H1 (cell line): ENCODE results near the gene CHRNG. TPM values are rescaled to one million over a fixed set of nuclear protein-coding genes. Genes with fewer than 3 reads are reported as not detected.
A peak's percentile ranks its signal among the peaks of the same experiment; 100 is the strongest.

Experiments
- CTCF ChIA-PET: fragments of 300-600 bp; sonication (Branson Sonifier 250); formaldehyde crosslinking; loops from one replicate; lab custom pipeline; 2021; ENCODE audit not compliant: partially characterized antibody; lab: Charles Lee
- POLR2A ChIA-PET: fragments of 300-600 bp; sonication (Branson Sonifier 250); formaldehyde crosslinking; loops from one replicate; lab custom pipeline; 2021; ENCODE audit warnings: inconsistent platforms; ENCODE audit not compliant: partially characterized antibody; lab: Charles Lee
- DNase-seq, 2 experiments: peaks; one replicate each; pipeline versions ENCODE4 v3.0.0 to v3.0.0-alpha.2; 2010 to 2022; ENCODE audit warnings: low spot score in 2 of 2, low read depth in 1 of 2, mixed read lengths in 1 of 2
- FAIRE-seq: peaks from 2 replicates; lab custom pipeline; 2011; peaks lifted over from hg19 to GRCh38; lab: Jason Lieb, UNC
- H2AFZ ChIP-seq: 2 replicates; pipeline ENCODE4 v1.8.1; 2012; ENCODE audit warnings: low read length, inconsistent platforms
- H2AK5ac ChIP-seq: 2 replicates; pipeline ENCODE4 v1.6.1; 2013; ENCODE audit warnings: low read depth, low read length
- H2BK120ac ChIP-seq: replicated peaks from 2 replicates; pipeline ENCODE3; 2013; ENCODE audit warnings: low read depth, low read length, inconsistent platforms
- H2BK12ac ChIP-seq: 2 replicates; pipeline ENCODE4 v1.6.1; 2013; ENCODE audit warnings: low read depth, low read length
- H2BK15ac ChIP-seq: 2 replicates; pipeline ENCODE4 v1.6.1; 2013; ENCODE audit warnings: low read length
- H2BK20ac ChIP-seq: 2 replicates; pipeline ENCODE4 v1.6.1; 2013; ENCODE audit warnings: low read length
- H2BK5ac ChIP-seq: 2 replicates; pipeline ENCODE4 v1.6.1; 2013; ENCODE audit warnings: low read depth, low read length
- H3K14ac ChIP-seq: 2 replicates; pipeline ENCODE4 v1.6.1; 2013; ENCODE audit warnings: inconsistent platforms; ENCODE audit not compliant: insufficient read length
- H3K18ac ChIP-seq: 2 replicates; pipeline ENCODE4 v1.6.1; 2013; ENCODE audit warnings: low read length; ENCODE audit errors: extremely low read depth
- H3K23ac ChIP-seq: 2 replicates; pipeline ENCODE4 v1.6.1; 2013; ENCODE audit warnings: inconsistent platforms; ENCODE audit not compliant: insufficient read length
- H3K23me2 ChIP-seq: 2 replicates; pipeline ENCODE4 v1.6.1; 2013; ENCODE audit warnings: low read depth, low read length
- H3K27ac ChIP-seq: 2 replicates; pipeline ENCODE4 v1.6.1; 2011; ENCODE audit warnings: low read depth, low read length, inconsistent platforms
- H3K27me3 ChIP-seq, 4 experiments: replicated peaks in 1 of 4; 1 replicate in 1 of 4; 2 replicates in 3 of 4; pipeline versions ENCODE4 v1.6.1 to v1.8.1; 2011 to 2013; ENCODE audit warnings: low read length in 3 of 4, mild to moderate bottlenecking in 3 of 4, inconsistent platforms in 2 of 4, mixed read lengths in 2 of 4, moderate library complexity in 1 of 4; ENCODE audit not compliant: control insufficient read depth in 3 of 4, insufficient read depth in 3 of 4; ENCODE audit errors: extremely low read depth in 1 of 4
- H3K36me3 ChIP-seq, 4 experiments: 2 replicates each; pipeline versions ENCODE4 v1.6.1 to v1.8.1; 2011 to 2013; ENCODE audit warnings: mild to moderate bottlenecking in 4 of 4, low read length in 3 of 4, moderate library complexity in 2 of 4, control low read depth in 1 of 4, inconsistent platforms in 1 of 4; ENCODE audit not compliant: insufficient read depth in 4 of 4, control insufficient read depth in 2 of 4
- H3K4ac ChIP-seq: replicated peaks from 2 replicates; pipeline ENCODE3; 2013; ENCODE audit warnings: low read length, low read depth, mixed read lengths, inconsistent platforms; ENCODE audit not compliant: insufficient read length
- H3K4me1 ChIP-seq, 4 experiments: replicated peaks in 1 of 4; 1 replicate in 1 of 4; 2 replicates in 3 of 4; pipeline versions ENCODE4 v1.6.1 to v1.8.1; 2011 to 2013; ENCODE audit warnings: low read length in 3 of 4, inconsistent platforms in 2 of 4, mixed read lengths in 1 of 4; ENCODE audit not compliant: insufficient read depth in 4 of 4, control insufficient read depth in 3 of 4
- H3K4me2 ChIP-seq, 2 experiments: 2 replicates each; pipeline versions ENCODE4 v1.6.1 to v1.8.1; 2011 to 2013; ENCODE audit warnings: low read depth in 2 of 2, low read length in 2 of 2, control low read depth in 1 of 2, inconsistent platforms in 1 of 2, mild to moderate bottlenecking in 1 of 2; ENCODE audit not compliant: insufficient read depth in 1 of 2
- H3K4me3 ChIP-seq, 4 experiments: fragments of 200-600, 300-600 bp in 1 of 4; sonication (generic), shearing (Covaris generic), sonication (Bioruptor Twin) in 1 of 4; 2 replicates each; pipeline versions ENCODE4 v1.5.1 to v1.8.1; 2011 to 2016; ENCODE audit warnings: low read length in 4 of 4, low read depth in 3 of 4, control low read depth in 2 of 4, inconsistent platforms in 2 of 4, mild to moderate bottlenecking in 2 of 4, mixed read lengths in 1 of 4, moderate library complexity in 1 of 4; ENCODE audit not compliant: insufficient read depth in 2 of 4; ENCODE audit errors: extremely low read depth in 1 of 4
- H3K56ac ChIP-seq: replicated peaks from 2 replicates; pipeline ENCODE3; 2013; ENCODE audit warnings: low read depth, mild to moderate bottlenecking, mixed read lengths, low read length, inconsistent platforms; ENCODE audit not compliant: insufficient read length
- H3K79me1 ChIP-seq: 2 replicates; pipeline ENCODE4 v1.6.1; 2013; ENCODE audit warnings: low read depth, low read length, control low read depth
- H3K79me2 ChIP-seq, 2 experiments: 2 replicates each; pipeline versions ENCODE4 v1.6.1 to v1.8.1; 2012 to 2013; ENCODE audit warnings: low read length in 2 of 2, mild to moderate bottlenecking in 2 of 2, inconsistent platforms in 1 of 2; ENCODE audit not compliant: insufficient read depth in 2 of 2, control insufficient read depth in 1 of 2
- H3K9ac ChIP-seq, 4 experiments: replicated peaks in 1 of 4; 1 replicate in 1 of 4; 2 replicates in 3 of 4; pipeline versions ENCODE4 v1.6.1 to v1.8.1; 2011 to 2013; ENCODE audit warnings: low read depth in 3 of 4, low read length in 3 of 4, control low read depth in 2 of 4, mild to moderate bottlenecking in 2 of 4, moderate library complexity in 2 of 4, inconsistent platforms in 1 of 4; ENCODE audit errors: extremely low read depth in 1 of 4
- H3K9me3 ChIP-seq, 2 experiments: 2 replicates each; pipeline versions ENCODE4 v1.6.1 to v1.8.1; 2012 to 2013; ENCODE audit warnings: mild to moderate bottlenecking in 2 of 2, moderate library complexity in 2 of 2, control low read depth in 1 of 2, inconsistent platforms in 1 of 2, low read depth in 1 of 2, low read length in 1 of 2, mixed read lengths in 1 of 2; ENCODE audit not compliant: insufficient read depth in 2 of 2
- H4K20me1 ChIP-seq, 2 experiments: replicated peaks in 1 of 2; 2 replicates each; pipeline versions ENCODE3 to v1.8.1; 2011 to 2013; ENCODE audit warnings: inconsistent platforms in 2 of 2, low read length in 2 of 2, mild to moderate bottlenecking in 1 of 2; ENCODE audit not compliant: insufficient read depth in 2 of 2, control insufficient read depth in 1 of 2
- H4K5ac ChIP-seq: 2 replicates; pipeline ENCODE4 v1.6.1; 2013; ENCODE audit warnings: low read length, low read depth, mixed read lengths, inconsistent platforms; ENCODE audit not compliant: insufficient read length
- H4K8ac ChIP-seq: 2 replicates; pipeline ENCODE4 v1.8.0; 2013; ENCODE audit warnings: mild to moderate bottlenecking, moderate library complexity, low read length, inconsistent platforms; ENCODE audit not compliant: insufficient read depth; ENCODE audit errors: extremely low read depth
- H4K91ac ChIP-seq: replicated peaks from 2 replicates; pipeline ENCODE3; 2013; ENCODE audit warnings: low read length, mixed read lengths, inconsistent platforms; ENCODE audit not compliant: insufficient read length
- RAD21 ChIP-seq, 2 experiments: IDR thresholded peaks in 1 of 2; conservative IDR thresholded peaks in 1 of 2; 2 replicates each; pipeline ENCODE4 v1.6.1; 2011; ENCODE audit warnings: low read depth in 2 of 2, low read length in 2 of 2, improper control_type of control experiment in 1 of 2, inconsistent platforms in 1 of 2, mild to moderate bottlenecking in 1 of 2, moderate library complexity in 1 of 2
- WGBS, 2 experiments: shearing (Covaris generic) in 1 of 2; methylation state at CpG; one replicate each; pipeline versions ENCODE4 v1.1.6 to v1.1.7; 2013 to 2015; ENCODE audit warnings: low lambda C conversion rate in 2 of 2, mixed read lengths in 2 of 2, inconsistent platforms in 1 of 2, low coverage in 1 of 2, missing lambda C conversion rate in 1 of 2; ENCODE audit not compliant: insufficient replicate concordance in 2 of 2, insufficient coverage in 1 of 2, insufficient read length in 1 of 2; ENCODE audit errors: extremely low coverage in 1 of 2, missing lambda C conversion rate in 1 of 2; 5-methylcytosine and 5-hydroxymethylcytosine counted together
- polyA plus RNA-seq, 7 experiments: library from polyadenylated mRNA; depleted of rRNA in 3 of 7; stranded (reverse) in 5 of 7; unstranded in 2 of 7; fragments of >200 nt in 5 of 7; fragments of 200-250 nt in 2 of 7; gene quantifications; 1 replicate in 5 of 7; 2 replicates in 1 of 7; 4 replicates in 1 of 7; pipeline versions ENCODE4 v1.2.1 to v1.2.3, GENCODE V29; 2011 to 2013; ENCODE audit warnings: missing spikeins in 2 of 7, mixed read lengths in 2 of 7
- total RNA-seq: library from RNA; stranded (reverse); fragmentation: NEBNext Ultra II Directional; extraction: Animal tissue kit (Norgen Biotek cat#: 25700); gene quantifications from 2 replicates; pipeline ENCODE4 v1.2.1, GENCODE V29; 2021

CHRNG gene
- total and polyA plus RNA-seq, 2 of the 8 experiments (the other 6 are each of a cell fraction or from before 2014, with no cell fraction given) = 0.05 TPM; not detected in 1

- Histone ChIP-seq H3K36me3 (peaks cover 9 to 62% (median 45%) of the 10 kb centered on the region in 4 experiments; a peak in 7 of 8 replicates), H3K9ac (no peak overlapping the region), H2BK120ac (no peak overlapping the region), H2AFZ (no peak overlapping the region), H3K27ac (no peak overlapping the region), H2AK5ac (no peak overlapping the region), H3K14ac (no peak overlapping the region), H3K4me3 (no peak overlapping the region), H3K27me3 (no peaks in the 10 kb centered on the region), H3K79me2 (no peaks in the 10 kb centered on the region), H2BK5ac (no peak overlapping the region), H2BK20ac (no peak overlapping the region), H3K23me2 (no peaks in the 10 kb centered on the region), H3K18ac (no peak overlapping the region), H3K9me3 (no peaks in the 10 kb centered on the region), H3K79me1 (no peaks in the 10 kb centered on the region; the same call in 1 of the 2 replicates), H4K91ac (no peak overlapping the region), H3K4me1 (no peaks in the 10 kb centered on the region), H3K4me2 (no peak overlapping the region), H2BK12ac (no peak overlapping the region), H3K4ac (no peak overlapping the region), H3K23ac (no peak overlapping the region), H2BK15ac (no peak overlapping the region), H3K56ac (no peak overlapping the region), H4K8ac (no peak overlapping the region), H4K5ac (no peak overlapping the region), H4K20me1 (peaks cover 0 to 8% of the 10 kb centered on the region in 2 experiments)
- WGBS, 2 experiments = 86% methylated on average over 7 of the region's 7 CpGs; no CpG with 5 or more reads in 1 of the 2 experiments
- DNase-seq = no peak
- POLR2A ChIA-PET = interaction anchor here (0.6 to 1.8 kb wide), 5 partner anchors 8 to 124 kb away, joined by 3 to 6 read pairs (median 4); no protein-coding TSS in a partner anchor
- no peak for TF ChIP-seq RAD21 (IDR thresholded peaks at IDR 0.05 in 1 of 2, conservative IDR thresholded peaks at IDR 0.05 in 1 of 2; ENCODE audit: low read depth in 2 of 2, low read length in 2 of 2)
- CTCF ChIA-PET = interaction anchor here (1.1 kb wide), 1 partner anchor 33 kb away, joined by 3 read pairs; no protein-coding TSS in a partner anchor
- peak; percentile 7 for FAIRE-seq
Observed at GRCh38 chr2:232571026-232571474, 31.6 kb downstream of the CHRNG start.
